ENCODE measurements around the gene IL6R.

IL6R gene

GRCh38 chr1:154517661-154518060, 112.5 kb downstream of the IL6R start:
- DNase-seq (ENCODE audit: low spot score) = no peak
